HepG2 (cell line): ENCODE measurements around the gene HDAC5. TPM values are rescaled to one million over a fixed set of nuclear protein-coding genes. Genes with fewer than 3 reads are reported as not detected.
A peak's percentile ranks its signal among the peaks of the same experiment; 100 is the strongest.

Experiments
- ESRRA ChIP-seq: sonication (generic); formaldehyde crosslinking; IDR thresholded peaks from 2 replicates; pipeline ENCODE4 v1.5.1; 2020; ENCODE audit warnings: mild to moderate bottlenecking, low read depth, missing genetic modification reagents
- GATAD2A ChIP-seq: IDR thresholded peaks from 2 replicates; pipeline ENCODE4 v1.6.1; 2016
- HMG20A ChIP-seq: IDR thresholded peaks from 2 replicates; pipeline ENCODE4 v1.6.1; 2016; ENCODE audit warnings: borderline replicate concordance
- HNRNPH1 ChIP-seq: fragments of 200-400 bp; formaldehyde crosslinking; optimal IDR thresholded peaks from 2 replicates; pipeline ENCODE3; 2017; ENCODE audit warnings: mild to moderate bottlenecking, low read depth, low read length
- IKZF5 ChIP-seq: IDR thresholded peaks from 2 replicates; pipeline ENCODE4 v1.6.1; 2018; ENCODE audit warnings: missing genetic modification reagents, mild to moderate bottlenecking, missing compliant biosample characterization
- JUN ChIP-seq: sonication (generic); formaldehyde crosslinking; IDR thresholded peaks from 2 replicates; pipeline ENCODE4 v1.4.0; 2020; ENCODE audit warnings: mild to moderate bottlenecking, missing genetic modification reagents
- KDM3A ChIP-seq: IDR thresholded peaks from 2 replicates; pipeline ENCODE4 v1.6.1; 2018; ENCODE audit warnings: low read depth, missing compliant biosample characterization
- RBM39 ChIP-seq: fragments of 200-400 bp; formaldehyde crosslinking; IDR thresholded peaks from one replicate; pipeline ENCODE4 v1.6.1; 2018; ENCODE audit warnings: antibody characterized with exemption, mild to moderate bottlenecking, low read depth, low read length; ENCODE audit not compliant: poor library complexity, severe bottlenecking
- SMAD1 ChIP-seq: sonication (generic); formaldehyde crosslinking; IDR thresholded peaks from 2 replicates; pipeline ENCODE4 v1.4.0; 2020; ENCODE audit warnings: missing genetic modification reagents, low read depth, mild to moderate bottlenecking, borderline replicate concordance
- TGIF2 ChIP-seq: IDR thresholded peaks from 2 replicates; pipeline ENCODE4 v1.6.1; 2016; ENCODE audit warnings: control low read depth, missing compliant biosample characterization
- U2AF2 ChIP-seq: fragments of 200-400 bp; formaldehyde crosslinking; IDR thresholded peaks from 2 replicates; pipeline ENCODE4 v1.6.1; 2017; ENCODE audit warnings: low read depth, mild to moderate bottlenecking, low read length
- YEATS2 ChIP-seq: sonication (generic); formaldehyde crosslinking; IDR thresholded peaks from 2 replicates; pipeline ENCODE4 v1.4.0; 2020; ENCODE audit warnings: missing genetic modification reagents, borderline replicate concordance
- ZBTB1 ChIP-seq: sonication (generic); formaldehyde crosslinking; IDR thresholded peaks from 2 replicates; pipeline ENCODE4 v1.4.0; 2020; ENCODE audit warnings: missing genetic modification reagents, borderline replicate concordance
- ZBTB2 ChIP-seq: sonication (generic); formaldehyde crosslinking; IDR thresholded peaks from 2 replicates; pipeline ENCODE4 v1.8.0; 2022; ENCODE audit warnings: low read depth, missing genetic modification reagents
- ZNF276 ChIP-seq: sonication (generic); formaldehyde crosslinking; IDR thresholded peaks from 2 replicates; pipeline ENCODE4 v1.4.0; 2020; ENCODE audit warnings: mild to moderate bottlenecking, low read depth, missing genetic modification reagents
- ZNF335 ChIP-seq: sonication (generic); formaldehyde crosslinking; IDR thresholded peaks from 2 replicates; pipeline ENCODE4 v1.4.0; 2020; ENCODE audit warnings: missing genetic modification reagents
- ZNF343 ChIP-seq: sonication (generic); formaldehyde crosslinking; IDR thresholded peaks from 2 replicates; pipeline ENCODE4 v1.4.0; 2020; ENCODE audit warnings: mild to moderate bottlenecking, missing genetic modification reagents
- ZNF607 ChIP-seq: sonication (generic); formaldehyde crosslinking; IDR thresholded peaks from 2 replicates; pipeline ENCODE4 v1.5.1; 2020; ENCODE audit warnings: missing genetic modification reagents, mild to moderate bottlenecking, borderline replicate concordance
- ZNF761 ChIP-seq: sonication (generic); formaldehyde crosslinking; conservative IDR thresholded peaks from 2 replicates; pipeline ENCODE4 v1.4.0; 2020; ENCODE audit warnings: mild to moderate bottlenecking, missing genetic modification reagents
- polyA plus RNA-seq, 8 experiments: library from polyadenylated mRNA; depleted of rRNA in 3 of 8; stranded (reverse) in 7 of 8; unstranded in 1 of 8; fragments of >200 nt; fragmentation: Illumina TruSeq in 4 of 8; extraction: Trizol in 4 of 8; gene quantifications; 2 replicates each; pipeline versions ENCODE4 v1.2.1 to v1.2.3, GENCODE V29; 2011 to 2016; ENCODE audit warnings: low read depth in 4 of 8, missing spikeins in 1 of 8, mixed read lengths in 1 of 8; ENCODE audit not compliant: insufficient read depth in 1 of 8
- total RNA-seq, 5 experiments: library from RNA; depleted of rRNA; stranded (reverse); fragments of >200 nt; fragmentation: Illumina TruSeq; extraction: Trizol; gene quantifications; 2 replicates each; pipeline ENCODE4 v1.2.3, GENCODE V29; 2016; ENCODE audit warnings: low read depth in 1 of 5
- TF ChIP-seq, protein P1 (sequence below): IDR thresholded peaks from 2 replicates; pipeline ENCODE4 v1.6.1; 2016; ENCODE audit warnings: low read depth, control low read depth
- TF ChIP-seq, protein P2 (sequence below): sonication (generic); formaldehyde crosslinking; IDR thresholded peaks from 2 replicates; pipeline ENCODE4 v1.8.0; 2022; ENCODE audit warnings: mild to moderate bottlenecking, missing genetic modification reagents, moderate library complexity
- TF ChIP-seq, protein P3 (sequence below): sonication (generic); formaldehyde crosslinking; IDR thresholded peaks from 2 replicates; pipeline ENCODE4 v1.8.0; 2022; ENCODE audit warnings: mild to moderate bottlenecking, missing genetic modification reagents, borderline replicate concordance

The HDAC5 gene
- total and polyA plus RNA-seq, 2 of the 13 experiments (the other 11 are each of a cell fraction or from before 2014, with no cell fraction given) = 46.4 to 85.4 TPM

DNA sequence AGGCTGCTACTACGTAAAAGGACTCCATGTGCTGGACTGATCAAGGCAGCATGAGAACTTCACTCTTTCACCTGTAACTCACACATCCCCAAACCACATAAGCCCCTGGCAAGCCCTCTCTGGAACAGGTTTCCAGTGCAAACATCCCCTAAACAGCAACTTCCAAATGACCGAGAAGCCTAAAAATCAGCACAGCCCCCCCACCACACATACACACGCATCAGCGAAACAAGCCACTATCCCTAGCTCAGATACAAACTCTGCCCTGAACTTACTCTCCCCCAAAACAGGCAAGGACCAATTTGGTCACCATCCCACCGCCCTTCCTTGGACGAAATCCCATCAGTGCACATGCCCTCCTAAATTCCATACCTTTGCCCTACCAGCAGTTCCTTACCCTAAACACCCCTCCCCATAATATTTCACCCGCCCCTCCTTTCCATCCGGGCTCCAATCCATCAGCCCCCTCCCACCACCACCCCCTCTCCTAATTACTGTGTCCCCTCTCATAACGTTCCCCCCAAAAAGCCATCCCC is 57.7 kb downstream of the HDAC5 start (continued):
- TF ChIP-seq ZNF343 (CRISPR knock-in tag) (no peak), GATAD2A (CRISPR knock-in tag) (peak; percentile 26; the same call in 1 of the 2 replicates), HNRNPH1 (peak; percentile 35), SMAD1 (CRISPR knock-in tag) (0 out of 2 replicates have a peak, but pooled peaks have one; percentile 51), ZBTB1 (CRISPR knock-in tag) (no peak), ZBTB2 (CRISPR knock-in tag) (no peak), YEATS2 (no peak), IKZF5 (CRISPR knock-in tag) (peak; percentile 14; the same call in 1 of the 2 replicates), ESRRA (no peak), TGIF2 (CRISPR knock-in tag) (no peak; the same call in 1 of the 2 replicates), KDM3A (CRISPR knock-in tag) (no peak), ZNF607 (peak; percentile 51; the same call in 1 of the 2 replicates), U2AF2 (no peak), ZNF761 (0 out of 2 replicates have a peak, but pooled peaks have one; percentile 0), RBM39 (no peak), ZNF276 (no peak), ZNF335 (0 out of 2 replicates have a peak, but pooled peaks have one; percentile 26), HMG20A (CRISPR knock-in tag) (no peak), JUN (CRISPR knock-in tag) (no peak)
- TF ChIP-seq, protein P1, sequence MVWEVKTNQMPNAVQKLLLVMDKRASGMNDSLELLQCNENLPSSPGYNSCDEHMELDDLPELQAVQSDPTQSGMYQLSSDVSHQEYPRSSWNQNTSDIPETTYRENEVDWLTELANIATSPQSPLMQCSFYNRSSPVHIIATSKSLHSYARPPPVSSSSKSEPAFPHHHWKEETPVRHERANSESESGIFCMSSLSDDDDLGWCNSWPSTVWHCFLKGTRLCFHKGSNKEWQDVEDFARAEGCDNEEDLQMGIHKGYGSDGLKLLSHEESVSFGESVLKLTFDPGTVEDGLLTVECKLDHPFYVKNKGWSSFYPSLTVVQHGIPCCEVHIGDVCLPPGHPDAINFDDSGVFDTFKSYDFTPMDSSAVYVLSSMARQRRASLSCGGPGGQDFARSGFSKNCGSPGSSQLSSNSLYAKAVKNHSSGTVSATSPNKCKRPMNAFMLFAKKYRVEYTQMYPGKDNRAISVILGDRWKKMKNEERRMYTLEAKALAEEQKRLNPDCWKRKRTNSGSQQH (CRISPR knock-in tag) = no peak; the same call in 1 of the 2 replicates
- TF ChIP-seq, protein P2, sequence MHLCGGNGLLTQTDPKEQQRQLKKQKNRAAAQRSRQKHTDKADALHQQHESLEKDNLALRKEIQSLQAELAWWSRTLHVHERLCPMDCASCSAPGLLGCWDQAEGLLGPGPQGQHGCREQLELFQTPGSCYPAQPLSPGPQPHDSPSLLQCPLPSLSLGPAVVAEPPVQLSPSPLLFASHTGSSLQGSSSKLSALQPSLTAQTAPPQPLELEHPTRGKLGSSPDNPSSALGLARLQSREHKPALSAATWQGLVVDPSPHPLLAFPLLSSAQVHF (CRISPR knock-in tag) = 0 out of 2 replicates have a peak, but pooled peaks have one; percentile 13
- TF ChIP-seq, protein P3, sequence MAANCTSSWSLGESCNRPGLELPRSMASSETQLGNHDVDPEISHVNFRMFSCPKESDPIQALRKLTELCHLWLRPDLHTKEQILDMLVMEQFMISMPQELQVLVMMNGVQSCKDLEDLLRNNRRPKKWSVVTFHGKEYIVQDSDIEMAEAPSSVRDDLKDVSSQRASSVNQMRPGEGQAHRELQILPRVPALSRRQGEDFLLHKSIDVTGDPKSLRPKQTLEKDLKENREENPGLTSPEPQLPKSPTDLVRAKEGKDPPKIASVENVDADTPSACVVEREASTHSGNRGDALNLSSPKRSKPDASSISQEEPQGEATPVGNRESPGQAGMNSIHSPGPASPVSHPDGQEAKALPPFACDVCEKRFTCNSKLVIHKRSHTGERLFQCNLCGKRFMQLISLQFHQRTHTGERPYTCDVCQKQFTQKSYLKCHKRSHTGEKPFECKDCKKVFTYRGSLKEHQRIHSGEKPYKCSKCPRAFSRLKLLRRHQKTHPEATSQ (CRISPR knock-in tag) = no peak
